ENCODE measurements around the gene GRK5. TPM values are rescaled to one million over a fixed set of nuclear protein-coding genes. Genes with fewer than 3 reads are reported as not detected.

Gene GRK5
- total and polyA plus RNA-seq, 9 of the 15 experiments (the other 6 are each of a cell fraction or from before 2014, with no cell fraction given) = 0.46 to 0.83 (median 0.67) TPM; not detected in 2

GRCh38 chr10:119383174-119383856, 175.9 kb downstream of the GRK5 start (continued):
- TF ChIP-seq SMAD4 (CRISPR knock-in tag; conservative IDR thresholded peaks at IDR 0.05) (no peak), ZNF766 (CRISPR knock-in tag; conservative IDR thresholded peaks at IDR 0.05) (no peak), BMI1 (IDR thresholded peaks at IDR 0.05; ENCODE audit: low read length) (no peak), SMARCA5 (IDR thresholded peaks at IDR 0.05) (no peak)

GRCh38 chr10:119384127-119384526, 176.8 kb downstream of the GRK5 start:
- H3K27me3 ChIP-seq (ENCODE audit: control insufficient read depth in 2 of 2, insufficient read depth in 2 of 2, low read length in 2 of 2) = peaks cover 0 to 23% of the 10 kb centered on the region in 2 experiments; a peak in 2 of 5 replicates
- TF ChIP-seq HDAC3 (IDR thresholded peaks at IDR 0.05; ENCODE audit: borderline replicate concordance, partially characterized antibody) = no peak
- no peak for TF ChIP-seq KAT7 (CRISPR knock-in tag; IDR thresholded peaks at IDR 0.05; ENCODE audit: borderline replicate concordance)
- no peak for TF ChIP-seq HCFC1 (IDR thresholded peaks at IDR 0.05; ENCODE audit: low read depth, low read length)
- TF ChIP-seq MCM3 (IDR thresholded peaks at IDR 0.05) = no peak
- no peak for TF ChIP-seq MEIS2 (IDR thresholded peaks at IDR 0.05; ENCODE audit: partially characterized antibody)
- TF ChIP-seq ZNF384 (IDR thresholded peaks at IDR 0.05; ENCODE audit: low read depth, low read length) = no peak
- TF ChIP-seq CREM (IDR thresholded peaks at IDR 0.05; ENCODE audit: low read depth) = no peak
- no peak for TF ChIP-seq ZNF165 (CRISPR knock-in tag; IDR thresholded peaks at IDR 0.05; ENCODE audit: borderline replicate concordance)
- no peak for TF ChIP-seq CCNT2 (IDR thresholded peaks at IDR 0.05; ENCODE audit: borderline replicate concordance, extremely low read depth, insufficient read length, low read depth, low read length)
- no peak for TF ChIP-seq SLC30A9 (CRISPR knock-in tag; IDR thresholded peaks at IDR 0.05)
- no peak for TF ChIP-seq ADNP (tag; IDR thresholded peaks at IDR 0.05)
- H3K27ac ChIP-seq (ENCODE audit: extremely low read depth, low read depth, low read length) = no peak overlapping the region
- no peaks in the 10 kb centered on the region for H3K79me2 ChIP-seq (ENCODE audit: control insufficient read depth, insufficient read depth, low read length)
- in situ Hi-C loops (cut with MboI) (no loop called here), intact Hi-C loops (cut with micrococcal nuclease) (no loop called here)
- H3K4me1 ChIP-seq (replicated peaks in 1 of 2; ENCODE audit: control insufficient read depth in 2 of 2, insufficient read depth in 2 of 2, low read length in 2 of 2) = no peaks in the 10 kb centered on the region
- no peaks in the 10 kb centered on the region for H3K9me1 ChIP-seq (ENCODE audit: control insufficient read depth, insufficient read depth, low read length)
- 4% methylated on average over 4 of the region's 5 CpGs for WGBS (ENCODE audit: insufficient coverage, low coverage, missing lambda C conversion rate)
- H3K4me2 ChIP-seq (ENCODE audit: insufficient read depth, low read length) = no peak overlapping the region
- H2AFZ ChIP-seq (ENCODE audit: low read depth, low read length) = no peak overlapping the region
- FAIRE-seq = no peak
- POLR2A ChIA-PET = interaction anchor here (0.5 to 0.8 kb wide), 3 partner anchors 38 to 213 kb away, joined by 3 to 4 read pairs (median 3); partner anchors contain the start of gene TIAL1
- H3K9ac ChIP-seq (ENCODE audit: insufficient read depth in 1 of 2, low read depth in 2 of 2, low read length in 2 of 2) = no peak overlapping the region
- no peaks in the 10 kb centered on the region for H3K36me3 ChIP-seq (ENCODE audit: control insufficient read depth, insufficient read depth, low read length)
- no peak for ATAC-seq
- no TSS peak for BruUV-seq (replicated peaks)
- no peaks in the 10 kb centered on the region for H3K9me3 ChIP-seq (replicated peaks; ENCODE audit: control insufficient read depth, insufficient read depth, low read depth, low read length)
- H4K20me1 ChIP-seq (replicated peaks; ENCODE audit: control insufficient read depth, insufficient read depth, low read length) = no peaks in the 10 kb centered on the region
- CTCF ChIA-PET (ENCODE audit: low intra/inter-chr PET ratio) = no interaction called here
- H3K4me3 ChIP-seq = no peak overlapping the region
- no peak for DNase-seq (ENCODE audit: extremely low read depth in 1 of 4, low spot score in 3 of 4)

Data from K562 (cell line).